Measurements from ENCODE around the gene GNRH2. TPM values are rescaled to one million over a fixed set of nuclear protein-coding genes. Genes with fewer than 3 reads are reported as not detected.

GNRH2 gene
- total and polyA plus RNA-seq, 12 donors = 0.47 TPM; not detected in 11

GRCh38 chr20:3045816-3046676 is 2.6 kb downstream of the GNRH2 start, which contains the start of gene MRPS26:
TSS of gene MRPS26 (plus strand) at chr20:3046052. CDS start at chr20:3046069, 17 bp downstream.
- Histone ChIP-seq H3K36me3 (peaks cover 0 to 31% (median 13%) of the 10 kb centered on the region in 9 donors), H3K27me3 (no peaks in the 10 kb centered on the region), H3K27ac (peak within 1 kb of the TSS; percentile 85 to 95 (median 90)), H3K9me3 (no peaks in the 10 kb centered on the region), H3K4me3 (peak within 1 kb of the TSS; percentile 68 to 99 (median 94)), H3K4me1 (peaks cover 13 to 42% (median 31%) of the 10 kb centered on the region in 9 donors)
- intact Hi-C loops (cut with DNase I) = no loop called here
- DNase-seq (peak; percentile 91 to 93), ATAC-seq (peak; percentile 92 to 95 (median 94))
- no peak for TF ChIP-seq CTCF (IDR thresholded peaks at IDR 0.05)
- WGBS, 2 donors = 0% methylated on average over 97 to 104 of the region's 104 CpGs

- no peaks in the 10 kb centered on the region for H3K27me3 ChIP-seq
- H3K36me3 ChIP-seq = peaks cover 0 to 31% (median 13%) of the 10 kb centered on the region in 9 donors
- no peak for DNase-seq
- H3K4me3 ChIP-seq = peak overlapping the region; percentile 68 to 99 (median 94)
- H3K4me1 ChIP-seq = peaks cover 13 to 37% (median 27%) of the 10 kb centered on the region in 9 donors
- ATAC-seq = no peak
- H3K9me3 ChIP-seq = no peaks in the 10 kb centered on the region
- H3K27ac ChIP-seq = peak overlapping the region; percentile 85 to 95 (median 90)
- no peak for TF ChIP-seq CTCF (IDR thresholded peaks at IDR 0.05)
- intact Hi-C loops (cut with DNase I) = no loop called here
- 45 to 46% methylated on average over 39 of the region's 39 CpGs for WGBS, 2 donors
These were observed 3.4 kb downstream of the GNRH2 start for GRCh38 chr20:3046677-3047462.

DNA sequence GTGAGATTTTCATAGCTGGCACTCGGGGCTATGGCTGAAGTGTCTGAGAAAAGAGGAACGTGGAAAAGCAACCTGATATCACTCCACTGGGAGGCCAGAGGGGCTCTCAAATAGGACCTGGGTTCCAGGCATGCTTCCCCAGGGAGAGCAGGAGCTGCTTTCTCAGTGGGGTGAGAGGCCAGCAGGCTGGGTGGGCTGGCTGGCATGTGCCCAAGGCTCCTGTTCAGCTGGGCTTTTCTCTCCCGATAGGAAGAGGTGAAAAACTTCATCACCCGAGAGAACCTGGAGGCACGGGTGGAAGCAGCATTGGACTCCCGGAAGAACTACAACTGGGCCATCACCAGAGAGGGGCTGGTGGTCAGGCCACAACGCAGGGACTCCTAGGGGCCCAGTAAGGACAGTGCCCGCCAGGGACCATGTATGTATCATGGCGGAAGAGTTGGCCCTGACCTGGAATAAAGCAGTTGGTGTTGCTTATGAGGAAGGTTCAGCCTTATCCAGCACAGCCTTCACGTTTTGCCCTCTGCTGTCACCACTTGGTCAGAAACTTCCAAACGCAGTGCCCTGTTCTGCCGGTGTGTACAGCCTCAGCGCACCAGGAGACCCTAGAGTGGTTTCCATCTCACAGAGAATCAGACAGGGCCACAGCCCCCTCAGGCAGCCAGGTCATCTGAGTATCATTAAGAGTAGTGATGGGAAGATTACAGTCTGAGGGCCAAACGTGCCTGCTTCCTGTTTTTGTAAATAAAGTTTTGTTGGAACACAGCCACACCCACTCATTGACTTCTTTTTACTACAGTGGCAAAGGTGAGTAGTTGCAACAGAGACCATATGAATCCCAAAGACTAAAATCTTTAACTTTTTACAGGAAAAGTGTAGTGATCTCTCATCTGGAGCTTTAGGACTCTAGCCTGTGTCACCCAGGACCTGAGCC is 4.3 kb downstream of the GNRH2 start:
- Histone ChIP-seq H3K4me3 (peak overlapping the region in 3 of 10 donors; percentile 68 to 98 (median 92)), H3K36me3 (peaks cover 0 to 31% (median 13%) of the 10 kb centered on the region in 9 donors), H3K27ac (no peak overlapping the region), H3K27me3 (no peaks in the 10 kb centered on the region), H3K9me3 (no peaks in the 10 kb centered on the region), H3K4me1 (peaks cover 12 to 28% (median 19%) of the 10 kb centered on the region in 9 donors)
- WGBS, 2 donors = 83 to 84% methylated on average over 14 of the region's 14 CpGs
- ATAC-seq (no peak), DNase-seq (no peak)
- intact Hi-C loops (cut with DNase I) = no loop called here
- TF ChIP-seq CTCF (IDR thresholded peaks at IDR 0.05) = no peak

Data from heart right ventricle (tissue), 16 donors.